Motor neuron (in vitro differentiated cells): ENCODE data around the gene GLYATL1B. TPM values are rescaled to one million over a fixed set of nuclear protein-coding genes. Genes with fewer than 3 reads are reported as not detected.

Experiments
- ATAC-seq, 8 experiments: fragments of 200-7000 bp; cut with Tn5 transposase; replicated peaks in 6 of 8; 2 replicates each; pipeline ENCODE4 v1.8.0; 2021; ENCODE audit warnings: mild to moderate bottlenecking in 8 of 8, moderate library complexity in 8 of 8
- H3K27ac ChIP-seq, 2 donors: fragments of 250-450 bp; sonication (Bioruptor Pico); 2 replicates each; pipeline ENCODE4 v1.9.0; 2021; ENCODE audit warnings: antibody characterized with exemption in 2 of 2, mild to moderate bottlenecking in 2 of 2, moderate library complexity in 1 of 2
- H3K4me1 ChIP-seq, 2 donors: fragments of 250-450 bp; sonication (Bioruptor Pico); replicated peaks in 1 of 2; 2 replicates each; pipeline ENCODE4 v1.6.1; 2021; ENCODE audit warnings: antibody characterized with exemption in 2 of 2, mild to moderate bottlenecking in 2 of 2, moderate library complexity in 1 of 2
- H3K4me3 ChIP-seq, 5 donors: fragments of 250-450 bp; sonication (Bioruptor Pico); 2 replicates each; pipeline ENCODE4 v1.9.0; 2021; ENCODE audit warnings: antibody characterized with exemption in 5 of 5, mild to moderate bottlenecking in 5 of 5, moderate library complexity in 4 of 5
- WGBS, 10 experiments: fragments of 450-650 bp; shearing (Covaris generic); methylation state at CpG; one replicate each; pipeline ENCODE4 v1.0.0; 2022; 5-methylcytosine and 5-hydroxymethylcytosine counted together
- in situ Hi-C, 9 experiments: fragments of 400-800 bp; cut with MboI; loops; one replicate each; pipeline ENCODE4 v1.15.0; 2021; ENCODE audit warnings: low sequenced_read_pairs in 9 of 9, low pct_unique_long_range_greater_than_20kb in 2 of 9; ENCODE audit not compliant: unreplicated experiment in 9 of 9
- total RNA-seq, 8 experiments: library from RNA; unstranded; fragments of 300-600 nt; gene quantifications; 2 replicates each; pipeline versions ENCODE4 v1.2.3 to v1.2.4, GENCODE V29; 2022

Gene GLYATL1B
- total RNA-seq, 8 experiments from 2014 or later, result not detected

DNA sequence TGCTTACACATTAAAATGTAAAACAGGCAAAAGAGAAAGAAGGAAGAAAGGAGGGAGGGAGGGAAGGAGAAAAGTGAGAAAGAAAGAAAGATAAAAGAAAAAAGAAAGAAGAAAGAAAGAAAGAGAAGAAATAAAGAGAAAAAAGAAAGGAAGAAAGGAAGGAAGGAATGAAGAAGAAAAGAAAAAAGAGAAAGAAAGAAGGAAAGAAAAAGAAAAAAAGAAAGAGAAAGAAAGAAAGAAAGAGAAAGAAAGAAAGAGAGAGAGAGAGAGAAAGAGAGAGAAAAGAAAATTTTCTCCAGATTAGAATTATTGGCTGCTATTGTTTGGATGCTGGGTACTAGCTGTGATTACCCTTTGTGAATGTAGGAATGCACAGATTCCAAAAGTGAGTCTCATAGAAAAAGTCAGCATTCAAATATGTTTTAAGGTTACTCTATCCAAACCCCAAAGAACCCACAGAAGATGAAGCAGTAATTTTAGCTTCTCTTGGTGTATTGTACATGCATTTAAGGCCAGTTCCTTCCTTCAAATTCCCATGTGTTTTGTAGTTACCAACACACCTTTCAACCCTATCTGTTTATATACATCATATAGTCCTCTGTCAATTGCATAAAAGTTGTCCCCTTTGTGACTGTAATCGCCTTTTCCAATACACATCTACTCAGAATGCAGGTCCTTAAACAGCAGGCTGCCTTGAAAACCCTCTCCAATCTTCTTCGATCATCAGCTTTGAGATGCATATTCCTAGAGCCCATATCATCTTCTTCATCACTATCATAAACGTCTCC is 55.8 kb downstream of the GLYATL1B start:
- in situ Hi-C loops, result no loop called here
- Histone ChIP-seq H3K27ac (no peak overlapping the region), H3K4me3 (peak overlapping the region; percentile 41 to 62 (median 45)), H3K4me1 (peaks cover 0 to 3% of the 10 kb centered on the region in 2 donors)
- WGBS, 10 experiments, result 0 to 23% (median 3%) methylated on average over 1 to 3 of the region's 3 CpGs; no CpG with 5 or more reads in 2 of the 10 experiments
- ATAC-seq, result peak in 5 of 8 experiments; percentile 2 to 15 (median 11)

DNA sequence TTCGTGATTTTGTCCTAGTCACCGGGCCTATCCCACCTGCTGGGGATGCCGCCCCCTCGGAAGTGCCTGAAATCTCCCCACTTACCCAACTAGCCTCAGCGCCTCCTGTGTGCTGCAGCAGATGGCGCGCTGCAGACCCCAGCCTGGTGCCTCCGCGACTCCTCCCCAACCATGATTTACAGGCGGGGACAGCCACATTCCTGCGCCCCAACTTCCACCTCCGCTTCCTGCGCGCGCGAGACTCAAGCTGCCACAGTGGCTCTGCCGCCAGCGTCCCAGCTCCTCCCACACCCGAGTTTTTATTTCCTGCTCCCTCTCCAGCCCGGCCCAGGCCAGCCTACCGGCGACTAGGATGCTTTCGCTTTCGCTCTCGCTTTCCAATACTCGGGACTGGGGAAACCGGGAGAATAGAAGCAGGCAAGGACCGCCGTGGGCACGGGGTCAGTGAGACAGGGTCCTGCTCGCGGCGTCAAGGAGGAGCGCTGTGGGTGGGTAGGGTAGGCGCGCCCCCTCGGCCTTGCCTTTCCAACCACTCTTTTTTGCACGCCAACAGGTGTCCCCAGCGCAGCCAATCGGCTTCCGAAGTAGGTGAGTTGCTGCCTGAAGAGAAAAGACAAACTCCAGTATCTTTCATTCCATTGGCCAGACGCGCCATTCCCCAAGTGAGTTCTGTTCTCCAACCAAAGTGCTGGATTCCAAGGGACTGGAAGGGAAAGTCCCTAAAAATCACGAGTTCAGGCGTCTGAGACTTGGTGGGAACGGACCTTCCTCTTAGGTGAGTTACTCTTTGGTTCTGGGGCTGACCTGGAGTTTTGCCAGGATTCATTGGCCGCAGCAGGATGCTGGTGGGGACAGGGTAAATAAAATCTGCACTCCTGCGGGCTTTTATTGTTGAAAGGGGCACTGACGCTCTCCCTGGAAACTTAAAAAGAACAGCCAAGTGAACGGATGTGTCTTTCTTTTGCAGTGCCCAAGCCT is 56.7 kb downstream of the GLYATL1B start, which contains the start of gene FAM111A:
Gene FAM111A, plus strand, starts transcription at position 327 of the 978 bp plus-strand sequence. CDS start 6,017 bp downstream, outside the sequence.
- in situ Hi-C loops, result no loop called here
- peak; percentile 83 to 96 (median 94) for ATAC-seq
- no peak within 1 kb of the TSS for H3K27ac ChIP-seq
- H3K4me1 ChIP-seq, result peaks cover 0 to 3% of the 10 kb centered on the region in 2 donors
- peak within 1 kb of the TSS; percentile 41 to 62 (median 45) for H3K4me3 ChIP-seq
- WGBS, 10 experiments, result 0 to 20% (median 4%) methylated on average over 2 to 47 of the region's 50 CpGs; no CpG with 5 or more reads in 2 of the 10 experiments

DNA sequence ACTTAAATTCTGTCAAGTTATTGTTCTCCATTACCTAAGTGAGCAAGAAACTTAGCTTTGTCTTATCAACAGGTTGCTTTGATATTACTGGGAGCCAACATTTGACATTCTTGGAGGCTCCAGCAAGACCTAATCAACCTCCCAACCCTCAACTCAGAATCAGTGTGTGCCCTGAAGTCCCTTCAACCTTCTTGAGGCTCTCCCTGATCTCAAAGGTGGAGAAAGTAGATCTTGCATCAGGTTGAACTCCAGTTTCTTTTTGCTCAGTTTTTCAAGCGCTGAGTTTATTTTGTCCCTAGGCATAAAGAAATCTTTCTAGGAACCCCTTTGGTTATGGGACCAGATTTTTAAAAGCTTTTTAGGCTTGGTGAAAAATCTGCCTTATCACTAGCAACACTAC is 58.0 kb downstream of the GLYATL1B start:
- WGBS, 10 experiments, result 17 to 100% (median 82%) methylated on average over 1 of the region's 1 CpG; no CpG with 5 or more reads in 2 of the 10 experiments
- peak overlapping the region in 3 of 5 donors; percentile 16 to 33 (median 27) for H3K4me3 ChIP-seq
- peaks cover 0 to 3% of the 10 kb centered on the region in 2 donors for H3K4me1 ChIP-seq
- in situ Hi-C loops, result no loop called here
- ATAC-seq, result no peak
- H3K27ac ChIP-seq, result no peak overlapping the region

Other genes starting within 250 kb of the GLYATL1B start
- gene GLYATL2, start 241.6 kb upstream of the GLYATL1B start, total RNA-seq, result 10 to 100 TPM in 1 of 8 experiments, 1 to 10 TPM in 6, not detected in 1; 1.0 to 19.4 (median 2.0) TPM
- 1 to 10 TPM in 5 of 8 experiments, under 1 TPM in 2, not detected in 1; 0.71 to 4.5 (median 1.7) TPM for gene GLYATL1, start 146.8 kb upstream of the GLYATL1B start, total RNA-seq
- gene FAM111B, start 20.9 kb downstream of the GLYATL1B start, total RNA-seq, result 10 to 100 TPM in 3 of 8 experiments, 1 to 10 TPM in 3, under 1 TPM in 2; 0.10 to 26.7 (median 1.4) TPM
- gene FAM111A, start 56.5 kb downstream of the GLYATL1B start, total RNA-seq, result 10 to 100 TPM in 4 of 8 experiments, 1 to 10 TPM in 4; 2.3 to 38.9 (median 15.4) TPM
- gene DTX4, start 85.8 kb downstream of the GLYATL1B start, total RNA-seq, result 100 to 1,000 TPM in 1 of 8 experiments, 10 to 100 TPM in 4, 1 to 10 TPM in 1, under 1 TPM in 2; 0.15 to 108 (median 41.7) TPM
- 1 to 10 TPM in 2 of 8 experiments, under 1 TPM in 5, not detected in 1; 0.15 to 1.4 (median 0.90) TPM for gene MPEG1, start 126.6 kb downstream of the GLYATL1B start, total RNA-seq